GM19239 (cell line): ENCODE results near the gene ZSCAN9.

ENCODE experiments used
- DNase-seq: peaks from one replicate; pipeline ENCODE4 v3.0.0; 2011; ENCODE audit warnings: low spot score; ENCODE audit not compliant: insufficient read length
- FAIRE-seq: peaks from 2 replicates; lab custom pipeline; 2011; peaks lifted over from hg19 to GRCh38; lab: Jason Lieb, UNC

ZSCAN9 gene

DNA sequence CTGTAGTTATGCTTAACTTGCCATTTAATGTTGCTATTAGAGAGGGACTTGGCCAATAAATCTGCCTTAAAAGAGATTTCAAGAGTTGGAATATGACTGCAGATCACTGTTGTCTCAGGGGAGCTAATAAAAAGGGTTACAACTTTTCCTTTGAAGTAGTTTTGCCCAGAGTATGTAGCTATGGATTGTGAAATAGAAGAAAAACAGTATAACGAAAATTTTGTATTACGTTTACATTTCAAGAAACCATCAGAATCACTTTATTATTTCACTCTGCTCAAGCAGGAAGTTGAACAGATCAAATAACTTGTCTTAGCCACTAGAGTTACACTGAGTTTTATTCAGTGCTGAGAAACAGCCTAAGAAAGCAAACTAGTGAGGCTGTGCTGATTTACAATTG is 38.8 kb downstream of the ZSCAN9 start:
- FAIRE-seq (no peak), DNase-seq (no peak)

DNA sequence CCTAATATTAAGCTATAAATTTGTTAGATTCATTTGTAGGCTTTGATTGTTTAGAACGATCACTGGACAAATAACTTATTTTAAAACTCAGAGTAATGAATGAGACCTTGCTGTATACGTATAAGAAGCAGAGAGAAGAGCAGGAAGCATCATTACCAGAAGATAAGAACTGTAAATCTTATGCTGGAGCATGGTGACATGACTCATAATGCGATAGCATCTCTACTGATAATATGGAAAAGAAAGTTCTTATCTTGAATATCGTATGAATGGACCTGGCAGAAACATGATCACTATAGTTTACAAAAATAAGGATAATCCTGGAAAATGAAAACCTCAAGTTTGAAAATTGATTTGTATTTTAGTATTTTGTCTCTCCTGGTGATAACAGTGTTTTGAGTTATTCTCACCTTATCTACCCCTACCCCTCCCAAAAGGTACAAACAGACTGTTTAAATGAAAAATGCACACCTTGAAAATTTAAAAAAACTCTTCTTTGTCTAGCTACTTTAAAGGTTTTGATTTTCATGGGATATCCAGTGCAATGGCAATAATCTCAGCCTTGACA is 39.8 kb downstream of the ZSCAN9 start:
- no peak for DNase-seq
- FAIRE-seq: peak; percentile 33

DNA sequence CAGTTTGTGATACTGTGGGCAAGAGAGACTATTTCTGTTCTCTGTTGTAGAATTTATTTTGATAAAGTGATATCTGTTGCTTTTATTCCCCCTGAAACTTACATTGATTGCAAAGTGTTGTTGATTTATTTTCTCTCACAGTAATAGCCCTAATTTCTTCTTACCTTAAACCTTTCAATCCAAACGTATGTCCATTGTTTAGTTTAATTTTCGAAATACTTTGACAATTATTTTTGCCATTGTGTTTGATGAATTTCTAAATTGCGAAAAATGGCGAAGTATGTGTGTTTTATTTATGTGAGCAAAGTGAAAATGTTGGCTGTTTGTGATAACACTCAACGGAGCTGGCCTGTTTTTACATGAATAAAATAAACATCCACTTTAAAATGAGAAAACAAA is 41.5 kb downstream of the ZSCAN9 start:
- DNase-seq (no peak), FAIRE-seq (no peak)

DNA sequence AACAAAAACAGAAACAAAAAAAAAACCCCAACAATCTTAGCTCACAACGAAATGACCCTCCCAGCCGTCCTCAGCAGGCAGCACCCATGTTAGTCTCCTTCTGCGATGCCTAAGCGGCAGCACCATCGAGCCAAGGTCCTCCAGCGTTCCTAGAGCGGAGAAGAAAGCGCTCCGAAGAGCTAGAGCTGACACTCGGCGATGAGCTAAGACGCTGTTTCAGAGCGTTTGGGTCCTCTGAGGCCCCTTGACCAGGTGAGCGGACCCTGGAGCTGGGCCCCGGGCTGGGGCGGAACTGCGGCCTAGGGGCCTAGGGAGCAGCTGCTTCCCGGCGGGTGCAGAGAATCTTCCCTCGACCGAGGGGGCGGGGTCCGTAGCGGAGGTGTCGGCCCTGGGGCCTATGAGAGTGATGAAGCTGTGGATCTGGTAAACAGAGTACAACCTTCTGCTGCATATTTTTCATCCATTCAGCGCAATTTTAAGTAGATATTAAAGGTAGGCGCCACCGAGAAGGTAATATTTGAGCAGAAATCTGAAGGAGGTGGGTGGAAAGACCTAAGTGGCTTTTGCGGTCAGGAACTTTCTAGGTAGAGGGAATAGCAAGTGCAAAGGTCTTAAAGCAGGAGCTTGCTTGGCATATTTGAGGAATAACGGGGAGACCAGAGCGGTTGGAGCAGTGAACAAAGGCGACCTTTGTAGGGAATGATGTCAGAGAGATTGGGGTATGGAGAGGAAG is 42.1 kb downstream of the ZSCAN9 start, which contains the start of gene ZSCAN26:
Gene ZSCAN26, plus strand, starts transcription at position 182 of the 733 bp plus-strand sequence. CDS start 4,777 bp downstream, outside the sequence.
- DNase-seq (peak; percentile 60), FAIRE-seq (peak; percentile 93)

DNA sequence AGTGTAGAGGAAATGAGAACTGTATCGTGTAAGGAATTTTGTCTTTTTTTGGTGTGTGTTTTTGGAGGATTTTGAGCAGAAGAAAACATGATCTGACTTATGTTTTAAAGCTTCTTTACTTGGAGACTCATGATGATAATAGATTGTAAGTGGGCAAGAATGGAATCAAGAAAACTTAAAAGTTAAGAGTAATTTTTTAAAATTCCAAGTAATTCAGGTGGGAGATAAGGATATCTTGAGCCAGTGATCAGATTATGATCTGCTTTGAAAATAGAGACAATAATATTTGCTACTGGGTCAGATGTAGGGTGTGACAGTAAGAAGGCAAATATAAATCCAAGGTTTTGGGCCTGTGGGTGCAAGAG is 42.6 kb downstream of the ZSCAN9 start:
- DNase-seq (no peak), FAIRE-seq (no peak)

DNA sequence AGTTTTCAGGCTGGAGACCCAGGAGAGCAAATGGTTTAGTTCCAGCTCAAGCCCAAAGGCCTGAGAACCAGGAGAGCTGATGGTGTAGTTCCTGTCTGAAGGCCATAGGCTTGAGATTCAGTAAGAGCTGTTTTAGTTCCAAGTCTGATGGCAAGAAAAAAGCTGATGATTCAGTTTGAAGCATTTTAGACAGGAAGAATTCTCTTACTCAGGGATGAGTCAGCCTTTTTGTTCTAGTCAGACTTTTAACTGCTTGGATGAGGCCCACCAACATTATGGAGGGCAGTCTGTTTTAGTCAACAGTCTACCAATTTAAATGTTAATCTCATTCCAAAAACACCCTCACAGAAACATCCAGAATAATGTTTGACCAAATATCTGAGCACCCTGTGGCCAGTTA is 44.4 kb downstream of the ZSCAN9 start:
- no peak for FAIRE-seq

DNA sequence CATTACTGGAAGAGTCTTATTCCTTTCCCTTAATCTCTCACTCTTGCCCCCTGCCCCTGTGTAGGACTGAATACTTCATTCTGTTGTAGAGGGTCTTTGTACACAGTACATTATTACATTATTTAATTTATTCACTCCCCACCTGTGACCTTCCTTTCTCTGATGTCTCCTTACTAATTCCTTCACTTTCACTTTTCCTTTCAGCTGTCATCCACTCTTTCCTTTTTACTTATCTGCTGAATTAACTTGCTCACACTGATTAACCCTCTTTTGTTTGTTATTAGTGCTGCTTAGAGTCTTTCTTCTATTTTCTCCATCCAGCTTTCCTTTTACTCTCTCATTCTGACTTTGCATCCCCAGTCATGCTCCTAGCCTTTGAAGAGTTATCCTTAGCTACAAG is 49.8 kb downstream of the ZSCAN9 start:
- FAIRE-seq (no peak), DNase-seq (no peak)

More for the DNA sequence above, 44.4 kb downstream of the ZSCAN9 start:
- no peak for DNase-seq

DNA sequence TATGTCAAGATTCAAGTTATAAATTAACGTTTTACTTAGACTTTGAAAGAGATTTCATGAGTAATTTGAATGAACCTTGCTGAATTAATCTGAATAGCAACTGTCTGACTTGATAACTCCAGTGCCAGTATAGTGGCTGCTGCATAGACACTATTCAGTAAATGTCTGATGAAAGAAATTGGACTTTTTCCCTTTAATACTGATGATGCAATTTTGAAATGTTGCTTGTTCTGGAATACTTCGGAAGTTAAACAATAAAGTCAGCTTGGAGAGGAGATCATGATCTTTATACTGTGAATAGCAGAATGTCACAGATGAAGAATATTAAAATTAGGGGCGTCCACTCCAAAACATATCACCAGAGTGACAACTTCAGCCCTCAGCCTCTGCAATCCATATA is 52.7 kb downstream of the ZSCAN9 start:
- DNase-seq (no peak), FAIRE-seq (no peak)

DNA sequence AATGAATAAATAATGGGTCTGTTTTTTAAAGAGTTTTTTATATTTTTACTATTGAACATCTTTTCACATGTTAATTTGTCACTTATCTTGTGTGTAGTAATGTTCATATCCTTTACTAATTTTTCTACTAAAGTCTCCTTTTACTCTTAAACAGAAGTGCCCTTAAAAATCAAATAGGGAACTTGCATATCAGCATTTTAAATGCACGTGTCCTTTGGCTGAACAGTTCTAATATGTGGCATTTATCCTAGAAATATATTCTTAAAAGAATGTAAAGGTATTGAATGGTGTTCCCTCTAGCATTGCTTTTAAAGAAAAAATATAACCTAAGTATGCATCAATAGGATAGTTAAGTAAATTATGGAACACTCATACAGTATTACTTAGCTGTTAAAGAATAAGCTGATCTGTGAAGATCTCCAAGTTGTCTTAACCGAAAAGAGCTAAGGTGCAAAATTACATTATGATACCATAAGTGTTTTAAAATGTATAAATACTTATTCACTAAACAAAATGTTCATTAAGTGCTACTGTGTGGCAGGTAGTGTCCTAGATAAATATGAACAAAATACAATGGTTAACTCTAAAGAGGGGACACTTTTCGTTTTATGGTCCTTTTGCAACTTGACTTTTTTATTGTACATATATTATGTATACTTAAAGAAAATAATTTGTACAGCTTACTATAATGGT is 55.7 kb downstream of the ZSCAN9 start:
- DNase-seq (no peak), FAIRE-seq (no peak)

DNA sequence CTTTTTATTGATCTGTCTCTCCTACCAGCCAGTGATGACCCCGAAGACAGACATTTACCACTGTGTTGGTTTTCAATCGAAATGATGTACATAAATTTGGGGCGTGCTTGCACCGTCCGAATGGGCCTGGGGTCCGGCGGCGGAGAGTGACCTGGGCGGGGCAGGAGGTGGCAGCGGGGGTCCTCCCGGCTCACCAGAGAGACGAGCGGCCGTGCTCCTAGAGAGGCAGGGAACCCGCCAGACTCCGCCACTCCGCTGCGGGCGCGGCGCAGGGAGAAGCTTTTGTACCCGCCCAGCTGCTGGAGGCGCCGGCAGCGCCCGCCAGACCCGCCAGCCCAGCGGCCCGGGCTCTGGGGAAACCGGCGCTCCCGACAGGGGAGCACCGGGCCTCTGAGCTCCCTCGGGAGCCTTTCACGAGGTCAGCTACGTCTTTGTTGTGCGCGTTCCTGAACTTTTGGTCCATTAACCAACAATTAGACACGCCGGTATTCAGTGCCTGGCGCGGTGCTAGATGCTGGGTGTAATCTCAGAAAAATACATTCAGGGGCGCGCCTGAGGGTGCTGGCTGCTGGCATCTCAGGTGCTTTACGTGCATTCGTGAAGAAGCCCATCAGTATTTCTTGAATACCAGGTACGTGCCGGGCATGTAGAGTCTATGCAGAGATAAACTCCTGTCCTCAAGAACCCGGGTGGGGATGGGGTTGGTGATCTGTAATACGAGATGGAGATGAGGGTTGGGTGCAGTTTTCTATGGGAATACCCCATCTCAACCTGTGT is 56.4 kb downstream of the ZSCAN9 start, which contains the start of gene PGBD1:
Gene PGBD1, plus strand, starts transcription at position 285 of the 777 bp plus-strand sequence. CDS start 2,242 bp downstream, outside the sequence.
- FAIRE-seq: peak; percentile 78

DNA sequence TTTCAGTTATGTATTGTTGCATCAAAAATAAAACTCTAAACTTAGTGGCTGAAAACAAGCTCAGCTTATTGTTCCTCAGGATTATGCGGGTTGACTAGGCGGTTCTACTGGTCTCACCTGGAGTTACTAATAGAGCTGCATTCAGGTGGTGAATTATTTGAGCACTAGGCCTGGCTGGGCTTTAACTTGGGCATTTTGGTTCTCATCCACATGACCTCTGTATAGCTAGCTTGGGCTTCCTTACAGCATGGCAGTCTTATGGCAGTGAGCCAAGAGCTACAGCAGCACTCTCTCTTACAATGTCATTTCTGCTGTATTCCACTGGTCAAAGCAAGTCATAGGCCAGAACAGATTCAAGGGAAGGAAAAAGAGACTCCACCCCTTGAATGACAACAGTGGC is 57.9 kb downstream of the ZSCAN9 start:
- FAIRE-seq (no peak), DNase-seq (no peak)

More for the DNA sequence above, 56.4 kb downstream of the ZSCAN9 start, which contains the start of gene PGBD1:
- peak; percentile 56 for DNase-seq
